ENCODE results near the gene PI4KB.

DNA sequence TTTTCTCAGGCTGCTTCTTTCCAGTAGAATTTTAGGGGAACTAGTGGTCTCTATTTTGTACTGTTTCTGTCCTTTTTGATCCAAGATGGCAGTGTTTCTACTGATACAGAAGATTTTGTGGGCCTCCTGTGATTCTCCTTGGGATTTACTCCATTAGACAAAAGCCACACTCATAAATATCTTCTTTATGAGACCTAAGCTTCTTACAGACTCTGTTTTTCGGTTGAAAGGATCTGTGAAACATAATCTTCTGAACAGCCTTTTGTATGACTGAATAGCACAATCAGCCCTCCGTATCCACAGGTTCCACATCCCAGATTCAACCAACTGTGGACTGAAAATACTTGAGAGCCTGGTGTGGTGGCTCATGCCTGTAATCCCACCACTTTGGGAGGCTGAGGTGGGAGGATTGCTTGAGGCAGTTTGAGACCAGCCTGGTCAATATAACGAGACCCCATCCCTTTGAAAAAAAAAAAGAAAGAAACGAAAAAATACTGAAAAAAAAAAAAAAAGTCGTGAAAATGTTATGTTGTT, 83.5 kb downstream of the PI4KB start:
- TF ChIP-seq, protein P1, sequence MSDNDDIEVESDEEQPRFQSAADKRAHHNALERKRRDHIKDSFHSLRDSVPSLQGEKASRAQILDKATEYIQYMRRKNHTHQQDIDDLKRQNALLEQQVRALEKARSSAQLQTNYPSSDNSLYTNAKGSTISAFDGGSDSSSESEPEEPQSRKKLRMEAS (IDR thresholded peaks at IDR 0.05): no peak
- TF ChIP-seq, protein P2, sequence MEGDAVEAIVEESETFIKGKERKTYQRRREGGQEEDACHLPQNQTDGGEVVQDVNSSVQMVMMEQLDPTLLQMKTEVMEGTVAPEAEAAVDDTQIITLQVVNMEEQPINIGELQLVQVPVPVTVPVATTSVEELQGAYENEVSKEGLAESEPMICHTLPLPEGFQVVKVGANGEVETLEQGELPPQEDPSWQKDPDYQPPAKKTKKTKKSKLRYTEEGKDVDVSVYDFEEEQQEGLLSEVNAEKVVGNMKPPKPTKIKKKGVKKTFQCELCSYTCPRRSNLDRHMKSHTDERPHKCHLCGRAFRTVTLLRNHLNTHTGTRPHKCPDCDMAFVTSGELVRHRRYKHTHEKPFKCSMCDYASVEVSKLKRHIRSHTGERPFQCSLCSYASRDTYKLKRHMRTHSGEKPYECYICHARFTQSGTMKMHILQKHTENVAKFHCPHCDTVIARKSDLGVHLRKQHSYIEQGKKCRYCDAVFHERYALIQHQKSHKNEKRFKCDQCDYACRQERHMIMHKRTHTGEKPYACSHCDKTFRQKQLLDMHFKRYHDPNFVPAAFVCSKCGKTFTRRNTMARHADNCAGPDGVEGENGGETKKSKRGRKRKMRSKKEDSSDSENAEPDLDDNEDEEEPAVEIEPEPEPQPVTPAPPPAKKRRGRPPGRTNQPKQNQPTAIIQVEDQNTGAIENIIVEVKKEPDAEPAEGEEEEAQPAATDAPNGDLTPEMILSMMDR (IDR thresholded peaks at IDR 0.05; ENCODE audit: low read depth, low read length, missing input control): no peak
- TF ChIP-seq YY1 (IDR thresholded peaks at IDR 0.05) (no peak), GABPA (IDR thresholded peaks at IDR 0.05 in 1 of 2, conservative IDR thresholded peaks at IDR 0.05 in 1 of 2) (no peak)
- TF ChIP-seq, protein P3, sequence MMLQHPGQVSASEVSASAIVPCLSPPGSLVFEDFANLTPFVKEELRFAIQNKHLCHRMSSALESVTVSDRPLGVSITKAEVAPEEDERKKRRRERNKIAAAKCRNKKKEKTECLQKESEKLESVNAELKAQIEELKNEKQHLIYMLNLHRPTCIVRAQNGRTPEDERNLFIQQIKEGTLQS (IDR thresholded peaks at IDR 0.05): no peak
- TF ChIP-seq, protein P4, sequence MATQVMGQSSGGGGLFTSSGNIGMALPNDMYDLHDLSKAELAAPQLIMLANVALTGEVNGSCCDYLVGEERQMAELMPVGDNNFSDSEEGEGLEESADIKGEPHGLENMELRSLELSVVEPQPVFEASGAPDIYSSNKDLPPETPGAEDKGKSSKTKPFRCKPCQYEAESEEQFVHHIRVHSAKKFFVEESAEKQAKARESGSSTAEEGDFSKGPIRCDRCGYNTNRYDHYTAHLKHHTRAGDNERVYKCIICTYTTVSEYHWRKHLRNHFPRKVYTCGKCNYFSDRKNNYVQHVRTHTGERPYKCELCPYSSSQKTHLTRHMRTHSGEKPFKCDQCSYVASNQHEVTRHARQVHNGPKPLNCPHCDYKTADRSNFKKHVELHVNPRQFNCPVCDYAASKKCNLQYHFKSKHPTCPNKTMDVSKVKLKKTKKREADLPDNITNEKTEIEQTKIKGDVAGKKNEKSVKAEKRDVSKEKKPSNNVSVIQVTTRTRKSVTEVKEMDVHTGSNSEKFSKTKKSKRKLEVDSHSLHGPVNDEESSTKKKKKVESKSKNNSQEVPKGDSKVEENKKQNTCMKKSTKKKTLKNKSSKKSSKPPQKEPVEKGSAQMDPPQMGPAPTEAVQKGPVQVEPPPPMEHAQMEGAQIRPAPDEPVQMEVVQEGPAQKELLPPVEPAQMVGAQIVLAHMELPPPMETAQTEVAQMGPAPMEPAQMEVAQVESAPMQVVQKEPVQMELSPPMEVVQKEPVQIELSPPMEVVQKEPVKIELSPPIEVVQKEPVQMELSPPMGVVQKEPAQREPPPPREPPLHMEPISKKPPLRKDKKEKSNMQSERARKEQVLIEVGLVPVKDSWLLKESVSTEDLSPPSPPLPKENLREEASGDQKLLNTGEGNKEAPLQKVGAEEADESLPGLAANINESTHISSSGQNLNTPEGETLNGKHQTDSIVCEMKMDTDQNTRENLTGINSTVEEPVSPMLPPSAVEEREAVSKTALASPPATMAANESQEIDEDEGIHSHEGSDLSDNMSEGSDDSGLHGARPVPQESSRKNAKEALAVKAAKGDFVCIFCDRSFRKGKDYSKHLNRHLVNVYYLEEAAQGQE (IDR thresholded peaks at IDR 0.05): no peak
